Panc1 (cell line): ENCODE results near the gene NPPB.

ENCODE experiments used
- CTCF ChIP-seq: fragments of 450-650 bp; IDR thresholded peaks from 2 replicates; pipeline ENCODE4 v1.5.1; 2017; ENCODE audit warnings: mild to moderate bottlenecking
- POLR2AphosphoS5 ChIP-seq: IDR thresholded peaks from 2 replicates; pipeline ENCODE4 v1.6.1; 2012; ENCODE audit warnings: mild to moderate bottlenecking, low read depth, low read length, moderate library complexity
- SIN3A ChIP-seq: IDR thresholded peaks from 2 replicates; pipeline ENCODE4 v1.6.1; 2012; ENCODE audit warnings: low read depth, mild to moderate bottlenecking, low read length, moderate library complexity, borderline replicate concordance; ENCODE audit not compliant: insufficient read depth
- TCF7L2 ChIP-seq: IDR thresholded peaks from 2 replicates; pipeline ENCODE4 v1.6.1; 2011; ENCODE audit warnings: mild to moderate bottlenecking, low read depth, low read length, inconsistent platforms

GRCh38 chr1:11856698-11857097 lies 2.0 kb downstream of the NPPB start:
- TF ChIP-seq CTCF = no peak
- TF ChIP-seq TCF7L2 = no peak
- TF ChIP-seq SIN3A = no peak
- no peak for TF ChIP-seq POLR2AphosphoS5
